Breast epithelium (tissue), 3 donors: Measurements from ENCODE around the gene NTMT2.

ENCODE experiments used
- POLR2A ChIP-seq: fragments of 450-650 bp; IDR thresholded peaks from one replicate; pipeline ENCODE4 v1.6.1; 2016; ENCODE audit warnings: antibody characterized with exemption, mild to moderate bottlenecking, moderate library complexity
- POLR2AphosphoS5 ChIP-seq, 3 donors: sonication (generic); formaldehyde crosslinking; IDR thresholded peaks; one replicate each; pipeline ENCODE4 v1.6.1; 2017; ENCODE audit warnings: antibody characterized with exemption in 3 of 3
- TF ChIP-seq, protein P1 (sequence below), 3 donors: fragments of 450-650 bp; IDR thresholded peaks; one replicate each; pipeline ENCODE4 v1.5.1; 2016 to 2017; ENCODE audit warnings: antibody characterized with exemption in 3 of 3, mild to moderate bottlenecking in 3 of 3, moderate library complexity in 3 of 3

DNA sequence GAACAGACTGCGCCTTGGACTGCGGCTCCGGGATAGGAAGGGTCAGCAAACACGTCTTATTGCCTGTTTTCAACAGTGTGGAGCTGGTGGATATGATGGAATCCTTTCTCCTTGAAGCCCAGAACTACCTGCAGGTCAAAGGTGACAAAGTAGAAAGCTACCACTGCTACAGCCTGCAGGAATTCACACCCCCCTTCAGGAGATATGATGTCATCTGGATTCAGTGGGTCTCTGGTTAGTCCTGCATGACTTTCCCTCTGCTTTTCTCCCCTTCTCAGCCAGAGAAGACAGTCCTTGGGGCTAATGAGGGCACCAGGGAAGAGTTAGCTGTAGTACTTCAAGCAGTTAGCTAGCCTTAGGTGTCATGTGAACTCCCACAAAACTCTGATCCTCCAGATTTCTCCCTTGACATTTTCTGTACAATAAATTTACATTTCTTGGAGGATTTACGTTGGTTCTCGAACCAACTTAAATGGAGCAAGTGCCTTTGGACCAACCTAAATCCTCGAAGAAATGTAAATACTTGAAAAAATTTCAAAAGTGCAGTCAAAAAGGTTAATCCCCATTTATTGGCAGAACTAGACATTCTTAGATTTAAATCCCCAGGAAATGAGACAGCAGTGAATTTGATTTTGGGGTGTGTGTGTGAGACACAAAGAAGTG, 20.9 kb downstream of the NTMT2 start:
- TF ChIP-seq POLR2A (no peak), POLR2AphosphoS5 (IDR thresholded peaks at IDR 0.05) (no peak)
- TF ChIP-seq, protein P1, sequence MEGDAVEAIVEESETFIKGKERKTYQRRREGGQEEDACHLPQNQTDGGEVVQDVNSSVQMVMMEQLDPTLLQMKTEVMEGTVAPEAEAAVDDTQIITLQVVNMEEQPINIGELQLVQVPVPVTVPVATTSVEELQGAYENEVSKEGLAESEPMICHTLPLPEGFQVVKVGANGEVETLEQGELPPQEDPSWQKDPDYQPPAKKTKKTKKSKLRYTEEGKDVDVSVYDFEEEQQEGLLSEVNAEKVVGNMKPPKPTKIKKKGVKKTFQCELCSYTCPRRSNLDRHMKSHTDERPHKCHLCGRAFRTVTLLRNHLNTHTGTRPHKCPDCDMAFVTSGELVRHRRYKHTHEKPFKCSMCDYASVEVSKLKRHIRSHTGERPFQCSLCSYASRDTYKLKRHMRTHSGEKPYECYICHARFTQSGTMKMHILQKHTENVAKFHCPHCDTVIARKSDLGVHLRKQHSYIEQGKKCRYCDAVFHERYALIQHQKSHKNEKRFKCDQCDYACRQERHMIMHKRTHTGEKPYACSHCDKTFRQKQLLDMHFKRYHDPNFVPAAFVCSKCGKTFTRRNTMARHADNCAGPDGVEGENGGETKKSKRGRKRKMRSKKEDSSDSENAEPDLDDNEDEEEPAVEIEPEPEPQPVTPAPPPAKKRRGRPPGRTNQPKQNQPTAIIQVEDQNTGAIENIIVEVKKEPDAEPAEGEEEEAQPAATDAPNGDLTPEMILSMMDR (IDR thresholded peaks at IDR 0.05) = no peak
